Effector memory CD8-positive, alpha-beta T cell (primary cell): ENCODE data around the gene SLC25A13.
"Not testable (repeated sequence)": the region's sequence is repeated elsewhere in the genome, so short reads cannot be mapped to it uniquely, and the experiment has no call there.

Source experiments
- ATAC-seq: fragments of 150-1000 bp; cut with Tn5 transposase; replicated peaks from 2 replicates; pipeline ENCODE4 v1.10.0; 2021; ENCODE audit warnings: mild to moderate bottlenecking, moderate library complexity
- DNase-seq, 3 experiments: peaks; one replicate each; pipeline ENCODE4 v3.0.0; 2021
- H3K27ac Mint-ChIP-seq, 2 donors: one replicate each; pipeline ENCODE4 v1.8.0; 2022; ENCODE audit warnings: mild to moderate bottlenecking in 2 of 2, mixed read lengths in 2 of 2, moderate library complexity in 2 of 2
- H3K27me3 Mint-ChIP-seq, 2 donors: one replicate each; pipeline ENCODE4 v1.8.0; 2022; ENCODE audit warnings: mixed read lengths in 2 of 2
- H3K36me3 Mint-ChIP-seq: one replicate; pipeline ENCODE4 v1.8.0; 2022; ENCODE audit warnings: mild to moderate bottlenecking, moderate library complexity, mixed read lengths; ENCODE audit not compliant: insufficient read depth
- H3K4me1 Mint-ChIP-seq, 2 donors: one replicate each; pipeline ENCODE4 v1.8.0; 2022; ENCODE audit warnings: low read depth in 2 of 2, mixed read lengths in 2 of 2
- H3K4me3 Mint-ChIP-seq, 2 donors: one replicate each; pipeline ENCODE4 v1.8.0; 2022; ENCODE audit warnings: mild to moderate bottlenecking in 2 of 2, mixed read lengths in 2 of 2, moderate library complexity in 2 of 2
- H3K9me3 Mint-ChIP-seq, 2 donors: one replicate each; pipeline ENCODE4 v1.8.0; 2022; ENCODE audit warnings: mixed read lengths in 2 of 2
- total RNA-seq, 9 experiments: gene quantifications; one replicate each; lab custom pipeline; 2026; lab: John Stamatoyannopoulos, UW

The SLC25A13 gene, protein sequence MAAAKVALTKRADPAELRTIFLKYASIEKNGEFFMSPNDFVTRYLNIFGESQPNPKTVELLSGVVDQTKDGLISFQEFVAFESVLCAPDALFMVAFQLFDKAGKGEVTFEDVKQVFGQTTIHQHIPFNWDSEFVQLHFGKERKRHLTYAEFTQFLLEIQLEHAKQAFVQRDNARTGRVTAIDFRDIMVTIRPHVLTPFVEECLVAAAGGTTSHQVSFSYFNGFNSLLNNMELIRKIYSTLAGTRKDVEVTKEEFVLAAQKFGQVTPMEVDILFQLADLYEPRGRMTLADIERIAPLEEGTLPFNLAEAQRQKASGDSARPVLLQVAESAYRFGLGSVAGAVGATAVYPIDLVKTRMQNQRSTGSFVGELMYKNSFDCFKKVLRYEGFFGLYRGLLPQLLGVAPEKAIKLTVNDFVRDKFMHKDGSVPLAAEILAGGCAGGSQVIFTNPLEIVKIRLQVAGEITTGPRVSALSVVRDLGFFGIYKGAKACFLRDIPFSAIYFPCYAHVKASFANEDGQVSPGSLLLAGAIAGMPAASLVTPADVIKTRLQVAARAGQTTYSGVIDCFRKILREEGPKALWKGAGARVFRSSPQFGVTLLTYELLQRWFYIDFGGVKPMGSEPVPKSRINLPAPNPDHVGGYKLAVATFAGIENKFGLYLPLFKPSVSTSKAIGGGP
- total RNA-seq, result 9.1 to 17.5 (median 14.3) reads per million in 9 experiments

DNA sequence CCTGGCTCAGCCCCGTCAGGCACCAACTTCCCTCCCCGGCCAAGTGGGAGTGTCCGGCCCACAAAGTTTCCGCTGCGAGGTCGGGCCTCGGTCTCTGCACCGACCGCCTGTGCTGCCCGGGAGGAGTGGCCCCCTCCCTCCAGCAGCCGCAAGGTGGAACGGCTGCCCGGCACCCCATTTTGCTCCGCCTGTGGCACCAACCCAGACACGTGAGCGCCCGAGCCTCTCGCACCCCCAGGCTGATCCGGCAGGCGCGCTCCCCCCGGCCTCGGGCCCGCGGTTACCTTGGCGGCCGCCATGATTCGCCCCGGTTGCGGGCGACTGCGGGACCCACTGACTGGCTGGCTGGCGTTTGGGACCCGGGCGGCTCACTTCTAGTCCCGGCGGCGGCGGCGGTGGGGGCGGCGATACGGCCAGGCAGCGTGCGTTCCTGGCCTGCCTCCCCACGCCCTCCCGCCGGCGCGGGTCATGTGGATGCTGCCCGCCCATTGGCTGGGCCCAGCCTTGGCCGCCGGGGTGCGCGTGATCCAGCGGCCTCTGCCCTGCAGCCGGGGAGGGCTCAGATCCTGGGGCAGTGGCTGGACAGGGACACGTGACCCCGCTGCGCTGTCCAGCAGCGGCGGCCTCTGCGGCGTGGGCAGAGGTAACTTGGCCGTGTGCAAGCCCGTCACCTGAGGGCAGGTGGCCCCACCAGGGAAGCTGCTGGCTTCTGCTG lies at the start of gene SLC25A13:
TSS of gene SLC25A13 (minus strand) at position 441 of the 715 bp plus-strand sequence. CDS start at position 299, 142 bp downstream.
- Mint-ChIP-seq H3K27ac (peak within 1 kb of the TSS; percentile 91 to 95), H3K9me3 (no peaks in the 10 kb centered on the region), H3K4me1 (peaks cover 17 to 19% of the 10 kb centered on the region in 2 donors), H3K27me3 (no peaks in the 10 kb centered on the region), H3K4me3 (peak within 1 kb of the TSS; percentile 90 to 91), H3K36me3 (no peaks in the 10 kb centered on the region)
- DNase-seq (peak; percentile 50 to 57 (median 54)), ATAC-seq (peak; percentile 81)

DNA sequence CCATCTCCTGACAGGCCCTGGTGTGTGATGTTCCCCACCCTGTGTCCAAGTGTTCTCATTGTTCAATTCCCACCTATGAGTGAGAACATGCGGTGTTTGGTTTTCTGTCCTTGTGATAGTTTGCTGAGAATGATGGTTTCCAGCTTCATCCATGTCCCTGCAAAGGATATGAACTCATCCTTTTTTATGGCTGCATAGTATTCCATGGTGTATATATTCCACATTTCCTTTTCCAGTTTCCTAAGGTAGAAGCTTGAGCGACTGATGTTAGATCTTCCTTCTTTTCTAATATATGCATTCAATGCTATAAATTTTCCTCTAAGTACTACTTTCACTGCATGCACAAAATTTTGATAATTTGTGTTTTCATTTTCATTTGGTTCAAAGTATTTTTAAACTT lies 44.0 kb upstream of the SLC25A13 start:
- peaks cover 0 to 18% of the 10 kb centered on the region in 2 donors for H3K27me3 Mint-ChIP-seq
- DNase-seq, H3K4me1 Mint-ChIP-seq, H3K27ac Mint-ChIP-seq, H3K4me3 Mint-ChIP-seq, H3K36me3 Mint-ChIP-seq, H3K9me3 Mint-ChIP-seq, ATAC-seq: not testable (repeated sequence)

DNA sequence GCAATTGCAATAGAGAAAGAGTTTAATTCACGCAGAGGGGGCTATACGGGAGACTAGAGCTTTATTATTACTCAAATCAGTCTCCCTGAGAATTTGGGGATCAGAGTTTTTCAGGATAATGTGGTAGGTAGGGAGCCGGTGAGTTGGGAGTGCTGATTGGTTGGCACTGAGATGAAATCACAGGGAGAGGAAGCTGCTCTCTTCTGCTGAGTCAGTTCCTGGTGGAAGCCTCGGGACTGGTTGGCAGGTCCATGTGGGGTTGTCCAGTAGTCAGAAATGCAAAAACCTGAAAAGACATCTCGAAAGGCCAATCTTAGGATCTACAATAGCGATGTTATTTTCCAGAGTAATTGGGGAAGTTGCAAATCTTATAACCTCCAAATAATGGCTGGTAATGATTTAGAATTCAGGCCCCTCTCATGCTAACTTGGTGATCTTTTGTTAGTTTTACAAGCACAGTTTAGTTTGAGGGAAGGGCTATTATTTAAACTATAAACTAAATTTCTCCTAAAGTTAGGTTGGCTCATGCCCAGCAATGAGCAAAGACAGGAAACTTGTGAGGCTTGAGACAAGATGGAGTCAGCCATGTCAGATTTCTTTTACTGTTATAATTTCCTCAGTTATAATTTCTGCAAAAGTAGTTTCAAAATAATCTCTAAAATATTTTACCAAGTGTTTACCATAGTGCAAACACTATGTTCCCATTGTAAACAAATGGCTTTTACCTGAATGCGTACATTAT lies 39.4 kb upstream of the SLC25A13 start:
- Mint-ChIP-seq H3K4me3 (no peak overlapping the region), H3K4me1 (no peaks in the 10 kb centered on the region), H3K27ac (no peak overlapping the region), H3K9me3 (no peaks in the 10 kb centered on the region), H3K36me3 (no peaks in the 10 kb centered on the region), H3K27me3 (peaks cover 13 to 22% of the 10 kb centered on the region in 2 donors)
- no peak for ATAC-seq
- DNase-seq, result no peak

DNA sequence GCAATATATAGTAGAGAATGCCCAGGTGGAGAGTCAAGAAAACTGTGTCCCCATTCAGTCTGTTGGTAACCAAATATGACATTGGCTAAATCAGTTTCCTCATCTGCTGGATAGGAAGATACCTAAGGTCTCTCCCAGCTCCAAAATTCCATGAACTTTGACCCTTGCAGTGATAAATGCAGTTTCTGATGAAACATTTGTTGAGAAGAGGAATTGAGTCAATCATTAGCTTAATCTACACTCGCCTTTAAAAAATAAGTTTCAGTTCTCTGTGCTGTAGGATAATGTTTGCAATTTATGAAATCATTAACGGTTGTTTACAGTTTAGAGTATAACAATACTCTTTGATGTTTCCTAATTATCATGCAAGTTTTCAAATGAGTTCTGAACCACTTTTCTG lies 38.0 kb upstream of the SLC25A13 start:
- no peaks in the 10 kb centered on the region for H3K9me3 Mint-ChIP-seq
- no peak for ATAC-seq
- H3K36me3 Mint-ChIP-seq, result no peaks in the 10 kb centered on the region
- H3K4me3 Mint-ChIP-seq, result no peak overlapping the region
- H3K27me3 Mint-ChIP-seq, result peaks cover 15 to 16% of the 10 kb centered on the region in 2 donors
- no peak overlapping the region for H3K27ac Mint-ChIP-seq
- H3K4me1 Mint-ChIP-seq, result no peaks in the 10 kb centered on the region
- DNase-seq, result no peak

DNA sequence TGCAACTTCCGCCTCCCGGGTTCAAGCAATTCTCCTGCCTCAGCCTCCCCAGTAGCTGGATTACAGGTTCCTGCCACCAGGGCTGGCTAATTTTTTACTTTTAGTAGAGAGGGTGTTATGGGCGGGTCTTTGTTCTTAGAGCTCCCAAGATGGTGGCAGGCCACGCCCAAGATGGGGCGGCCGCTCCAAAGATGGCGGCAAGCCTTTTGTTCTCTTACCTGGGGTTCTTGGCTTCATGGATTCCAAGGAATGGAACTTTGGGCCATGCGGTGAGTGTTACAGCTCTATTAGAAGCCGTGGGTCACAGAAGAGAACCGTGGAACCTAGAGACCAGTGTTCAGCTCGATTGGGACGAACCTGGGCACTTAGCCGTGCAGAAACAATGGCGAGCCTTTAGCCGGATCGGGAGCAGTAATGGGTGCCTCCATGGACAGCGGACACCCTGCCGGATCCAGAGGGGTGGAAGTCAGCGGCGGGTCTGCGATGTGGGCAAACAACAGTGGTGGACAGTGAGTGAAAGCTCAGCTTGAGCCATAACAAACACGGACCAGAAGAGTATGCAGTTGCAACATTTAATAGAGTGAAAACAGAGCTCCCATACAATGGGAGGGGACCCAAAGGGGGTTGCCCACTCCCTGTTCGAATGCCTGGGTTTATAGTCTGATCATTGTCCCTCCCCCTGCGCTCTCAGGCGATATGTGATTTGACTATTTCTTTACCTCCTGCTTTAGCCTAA lies 36.5 kb upstream of the SLC25A13 start:
- H3K36me3 Mint-ChIP-seq, H3K4me1 Mint-ChIP-seq, DNase-seq, H3K9me3 Mint-ChIP-seq, ATAC-seq, H3K4me3 Mint-ChIP-seq, H3K27ac Mint-ChIP-seq: not testable (repeated sequence)
- H3K27me3 Mint-ChIP-seq, result peaks cover 11 to 18% of the 10 kb centered on the region in 2 donors

DNA sequence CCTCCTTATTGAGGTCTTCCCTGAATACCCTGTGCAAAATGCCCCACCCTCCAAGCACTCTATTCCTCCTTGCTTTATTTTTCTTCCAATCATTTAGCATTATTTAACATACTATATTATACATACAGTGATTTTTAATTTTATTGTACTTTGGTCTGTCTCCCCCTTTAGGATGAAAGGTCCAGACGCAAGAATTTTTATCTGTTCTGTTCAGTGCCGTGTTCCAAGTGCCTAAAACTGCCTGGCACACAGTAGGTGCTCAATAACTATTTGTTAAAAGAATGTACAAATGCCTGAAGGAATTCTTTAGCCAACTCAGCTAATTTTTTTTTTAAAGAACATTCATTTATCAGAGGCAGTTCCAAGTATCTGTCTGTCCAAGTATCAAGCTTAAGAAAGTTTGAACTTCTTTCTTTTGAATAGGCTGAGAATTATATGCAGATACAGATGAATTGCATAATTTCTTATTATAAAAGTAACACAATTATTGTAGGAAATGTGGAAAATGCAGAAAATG lies 34.1 kb upstream of the SLC25A13 start:
- Mint-ChIP-seq H3K4me1 (no peaks in the 10 kb centered on the region), H3K27me3 (peaks cover 18 to 28% of the 10 kb centered on the region in 2 donors), H3K27ac (no peak overlapping the region), H3K4me3 (no peak overlapping the region), H3K9me3 (no peaks in the 10 kb centered on the region), H3K36me3 (peaks cover 2% of the 10 kb centered on the region)
- no peak for ATAC-seq
- DNase-seq, result no peak

DNA sequence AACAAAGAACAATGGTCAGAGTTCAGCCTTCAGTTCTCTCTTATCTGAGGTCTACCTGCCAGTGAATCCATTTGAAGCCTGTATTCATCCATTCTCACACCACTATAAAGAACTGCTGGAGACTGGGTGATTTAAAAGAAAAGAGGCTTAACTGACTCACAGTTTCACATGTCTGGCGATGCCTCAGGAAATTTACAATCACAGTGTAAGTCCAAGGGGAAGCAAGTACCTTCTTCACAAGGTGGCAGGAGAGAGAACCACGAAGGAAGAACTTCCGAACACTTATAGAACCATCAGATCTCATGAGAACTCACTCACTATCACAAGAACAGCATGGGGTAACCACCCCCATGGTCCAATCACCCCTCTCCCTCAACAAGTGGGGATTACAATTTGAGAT lies 33.0 kb upstream of the SLC25A13 start:
- Mint-ChIP-seq H3K27me3 (peaks cover 18 to 28% of the 10 kb centered on the region in 2 donors), H3K9me3 (no peaks in the 10 kb centered on the region), H3K36me3 (peaks cover 2% of the 10 kb centered on the region), H3K4me1 (no peaks in the 10 kb centered on the region), H3K4me3 (no peak overlapping the region), H3K27ac (no peak overlapping the region)
- DNase-seq (no peak), ATAC-seq (no peak)

DNA sequence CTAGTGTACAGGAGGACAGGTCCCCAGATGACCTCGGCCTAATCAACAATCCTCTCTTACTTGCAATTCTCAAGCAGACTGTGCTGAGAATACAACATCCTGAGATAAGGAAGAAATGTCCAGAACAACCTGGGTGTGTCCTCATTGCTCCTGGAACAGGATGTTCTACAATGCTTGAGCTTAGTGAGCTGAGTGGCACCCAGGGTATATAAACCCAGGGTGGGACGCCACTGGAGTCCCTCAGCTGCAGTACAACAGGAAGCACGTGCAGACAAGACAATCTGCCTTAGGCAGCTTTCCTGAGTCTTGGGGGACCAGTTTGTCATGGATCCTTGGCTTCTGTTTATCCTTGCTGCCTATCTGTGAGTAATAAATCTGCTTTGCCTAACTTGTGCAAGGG lies 27.7 kb upstream of the SLC25A13 start:
- Mint-ChIP-seq H3K9me3 (no peaks in the 10 kb centered on the region), H3K27ac (no peak overlapping the region), H3K4me3 (no peak overlapping the region), H3K27me3 (peaks cover 6 to 36% of the 10 kb centered on the region in 2 donors), H3K36me3 (peaks cover 2% of the 10 kb centered on the region), H3K4me1 (no peaks in the 10 kb centered on the region)
- ATAC-seq (no peak), DNase-seq (no peak)

DNA sequence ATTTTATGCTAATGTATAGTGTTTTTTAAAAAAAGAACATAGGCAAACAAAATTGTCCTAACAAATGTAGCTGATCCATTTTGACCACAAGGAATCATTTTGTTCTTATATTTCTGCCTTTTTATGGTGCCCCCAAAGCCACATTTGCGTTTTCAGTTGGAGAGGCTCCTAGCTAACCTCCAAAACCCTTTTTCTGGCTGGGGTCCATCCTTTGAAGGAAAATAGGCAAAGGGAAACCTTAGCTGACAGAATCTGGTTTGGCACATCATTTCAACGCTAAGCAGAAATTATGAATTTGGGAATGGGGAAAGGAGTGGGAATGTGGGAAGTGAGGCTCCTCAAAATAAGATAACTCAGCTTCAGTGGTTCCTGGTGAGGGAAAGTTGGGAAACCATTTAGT lies 25.6 kb upstream of the SLC25A13 start:
- Mint-ChIP-seq H3K9me3 (no peaks in the 10 kb centered on the region), H3K4me1 (no peaks in the 10 kb centered on the region), H3K27ac (no peak overlapping the region), H3K4me3 (no peak overlapping the region), H3K27me3 (peaks cover 19 to 43% of the 10 kb centered on the region in 2 donors), H3K36me3 (no peaks in the 10 kb centered on the region)
- ATAC-seq (no peak), DNase-seq (no peak)

DNA sequence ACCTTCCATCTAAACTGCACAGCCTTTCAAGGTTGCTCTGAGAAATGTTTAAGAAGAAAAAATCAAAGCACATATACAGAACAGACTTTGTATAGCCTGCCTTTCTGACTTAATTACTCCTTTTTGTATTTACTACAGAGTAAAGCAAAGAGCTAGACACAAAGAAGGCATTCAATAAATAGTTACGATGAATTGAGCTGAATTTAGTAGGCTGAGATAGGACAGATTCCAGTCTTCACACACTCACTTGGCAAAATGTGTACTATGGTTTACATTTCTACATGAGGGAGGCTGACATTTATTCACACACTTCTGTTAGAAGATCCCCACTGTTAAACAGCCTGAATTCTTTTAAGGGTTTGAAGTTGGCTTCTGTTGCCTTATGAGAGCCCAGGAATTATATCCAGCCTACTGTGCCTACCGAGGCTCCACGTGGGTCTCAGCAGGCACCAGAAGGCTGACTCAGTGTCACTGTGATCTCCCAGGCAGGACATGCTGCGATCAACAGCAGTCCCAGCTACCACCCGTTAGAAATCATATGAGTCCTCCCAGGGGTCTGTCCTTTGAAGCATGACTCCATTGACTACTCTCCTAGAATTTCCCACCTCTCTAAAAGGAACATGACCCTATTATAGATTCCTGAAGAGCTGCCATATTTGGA lies 24.5 kb upstream of the SLC25A13 start:
- DNase-seq, result no peak
- H3K4me3 Mint-ChIP-seq, result no peak overlapping the region
- H3K4me1 Mint-ChIP-seq, result no peaks in the 10 kb centered on the region
- no peak for ATAC-seq
- no peaks in the 10 kb centered on the region for H3K36me3 Mint-ChIP-seq
- no peak overlapping the region for H3K27ac Mint-ChIP-seq
- H3K9me3 Mint-ChIP-seq, result no peaks in the 10 kb centered on the region
- peaks cover 20 to 43% of the 10 kb centered on the region in 2 donors for H3K27me3 Mint-ChIP-seq

DNA sequence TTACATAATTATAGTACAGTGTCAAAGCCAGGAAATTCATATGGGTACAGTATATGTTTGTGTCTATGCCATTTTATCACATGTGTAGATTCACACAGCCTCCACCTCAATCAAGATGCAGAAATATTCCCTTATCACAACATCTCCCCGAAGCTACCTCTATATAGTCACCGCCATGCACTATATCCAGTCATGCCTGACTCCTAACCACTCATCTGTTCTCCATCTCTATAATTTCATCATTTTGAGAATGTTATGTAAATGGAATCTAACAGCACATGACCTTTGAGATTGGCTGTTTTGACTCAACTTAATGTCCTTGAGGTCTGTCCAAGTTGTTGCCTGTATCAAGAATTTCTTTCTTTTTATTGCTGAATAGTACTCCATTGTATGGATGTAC lies 22.3 kb upstream of the SLC25A13 start:
- H3K27me3 Mint-ChIP-seq, result peaks cover 35 to 46% of the 10 kb centered on the region in 2 donors
- H3K36me3 Mint-ChIP-seq, result no peaks in the 10 kb centered on the region
- no peak for ATAC-seq
- no peak overlapping the region for H3K27ac Mint-ChIP-seq
- H3K4me3 Mint-ChIP-seq, result no peak overlapping the region
- no peak for DNase-seq
- H3K9me3 Mint-ChIP-seq, result no peaks in the 10 kb centered on the region
- no peaks in the 10 kb centered on the region for H3K4me1 Mint-ChIP-seq

DNA sequence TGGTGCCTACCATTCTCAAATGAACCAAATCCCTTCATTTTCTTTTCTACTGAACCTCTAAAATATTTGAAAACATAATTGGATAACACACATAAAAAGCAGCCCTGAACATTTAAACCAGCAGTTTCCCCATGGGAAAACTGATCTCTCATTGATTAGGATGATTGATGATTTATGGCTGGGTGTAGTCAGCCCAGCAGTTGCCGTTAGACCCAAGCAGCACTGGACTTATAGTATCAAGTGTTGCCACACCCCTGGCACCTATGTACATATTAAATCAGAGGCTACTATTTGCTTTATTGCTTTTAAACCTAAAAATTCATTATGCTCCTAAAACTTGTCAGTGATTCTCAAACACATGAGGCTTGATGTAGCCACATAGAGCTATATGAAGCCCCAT lies 20.2 kb upstream of the SLC25A13 start:
- Mint-ChIP-seq H3K27ac (no peak overlapping the region), H3K4me1 (no peaks in the 10 kb centered on the region), H3K4me3 (no peak overlapping the region), H3K27me3 (peaks cover 35 to 36% of the 10 kb centered on the region in 2 donors), H3K36me3 (no peaks in the 10 kb centered on the region), H3K9me3 (no peaks in the 10 kb centered on the region)
- DNase-seq, result no peak
- ATAC-seq, result no peak
